Fibroblast of the aortic adventitia (primary cell): ENCODE data around the gene MESP2. TPM values are rescaled to one million over a fixed set of nuclear protein-coding genes. Genes with fewer than 3 reads are reported as not detected.

Experiments
- DNase-seq: peaks from one replicate; pipeline ENCODE4 v3.0.0-alpha.2; 2010; ENCODE audit warnings: low read depth
- H3K4me3 ChIP-seq: 2 replicates; pipeline ENCODE4 v1.5.1; 2011; ENCODE audit warnings: low read depth, mild to moderate bottlenecking, control low read depth, low read length, moderate library complexity
- CTCF ChIP-seq: IDR thresholded peaks from 2 replicates; pipeline ENCODE4 v1.5.1; 2011; ENCODE audit warnings: mild to moderate bottlenecking, low read length, control low read depth, inconsistent platforms; ENCODE audit not compliant: insufficient read depth
- total RNA-seq: library from RNA; depleted of rRNA; stranded (reverse); fragments of >200 nt; gene quantifications from 2 replicates; pipeline ENCODE4 v1.2.3, GENCODE V29; 2012; ENCODE audit warnings: low replicate concordance

Gene MESP2
- total RNA-seq, 1 donor, result 1.3 TPM

DNA sequence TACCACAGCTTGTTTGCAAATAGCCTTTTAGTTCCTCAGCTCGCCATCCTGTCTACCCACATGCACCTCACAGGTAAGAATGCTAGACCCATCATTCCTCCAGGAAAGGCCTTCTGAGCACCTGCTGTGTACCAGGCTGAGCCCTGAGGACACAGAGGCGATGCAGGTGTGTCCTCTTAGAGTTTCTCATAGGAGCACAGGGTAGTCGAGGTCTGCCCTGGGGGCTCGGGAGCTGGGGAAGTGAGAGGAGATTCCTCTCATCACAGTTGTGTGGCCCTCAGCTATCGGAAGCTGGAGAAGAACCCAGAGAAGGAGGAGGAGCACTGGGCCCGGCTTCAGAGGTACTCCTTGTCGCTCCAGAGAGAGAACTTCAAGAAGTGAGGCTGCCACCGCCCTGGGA lies 33.1 kb upstream of the MESP2 start:
- TF ChIP-seq CTCF, result no peak
- no peak for DNase-seq
- no peak overlapping the region for H3K4me3 ChIP-seq

- H3K4me3 ChIP-seq, result no peak overlapping the region
- DNase-seq, result no peak
- TF ChIP-seq CTCF, result no peak
Measured at GRCh38 chr15:89743594-89743993, 32.5 kb upstream of the MESP2 start.

DNA sequence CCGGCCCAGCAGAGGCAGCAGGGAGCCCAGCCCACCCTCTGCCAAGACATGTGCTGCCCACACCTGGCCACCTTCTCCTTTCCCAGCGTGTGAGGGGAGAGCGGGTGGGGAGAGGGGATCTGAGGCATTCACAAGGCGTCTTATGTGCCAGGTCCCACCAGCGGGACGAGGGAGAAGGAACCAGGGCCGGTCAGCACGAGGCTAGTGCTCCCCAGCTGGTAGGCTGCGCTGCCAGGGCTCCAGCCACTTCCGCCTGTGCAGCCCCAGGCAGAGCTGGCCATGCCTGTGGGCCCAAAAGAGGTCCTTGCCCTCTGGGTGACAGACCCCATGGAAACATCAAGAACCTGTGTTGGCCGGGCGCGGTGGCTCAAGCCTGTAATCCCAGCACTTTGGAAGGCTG lies 31.0 kb upstream of the MESP2 start:
- no peak for TF ChIP-seq CTCF
- H3K4me3 ChIP-seq, result no peak overlapping the region
- no peak for DNase-seq

GRCh38 chr15:89745768-89746167 lies 30.4 kb upstream of the MESP2 start:
- H3K4me3 ChIP-seq, result no peak overlapping the region
- DNase-seq, result no peak
- no peak for TF ChIP-seq CTCF

GRCh38 chr15:89746386-89746780 lies 29.7 kb upstream of the MESP2 start:
- H3K4me3 ChIP-seq, result no peak overlapping the region
- TF ChIP-seq CTCF, result no peak
- no peak for DNase-seq

DNA sequence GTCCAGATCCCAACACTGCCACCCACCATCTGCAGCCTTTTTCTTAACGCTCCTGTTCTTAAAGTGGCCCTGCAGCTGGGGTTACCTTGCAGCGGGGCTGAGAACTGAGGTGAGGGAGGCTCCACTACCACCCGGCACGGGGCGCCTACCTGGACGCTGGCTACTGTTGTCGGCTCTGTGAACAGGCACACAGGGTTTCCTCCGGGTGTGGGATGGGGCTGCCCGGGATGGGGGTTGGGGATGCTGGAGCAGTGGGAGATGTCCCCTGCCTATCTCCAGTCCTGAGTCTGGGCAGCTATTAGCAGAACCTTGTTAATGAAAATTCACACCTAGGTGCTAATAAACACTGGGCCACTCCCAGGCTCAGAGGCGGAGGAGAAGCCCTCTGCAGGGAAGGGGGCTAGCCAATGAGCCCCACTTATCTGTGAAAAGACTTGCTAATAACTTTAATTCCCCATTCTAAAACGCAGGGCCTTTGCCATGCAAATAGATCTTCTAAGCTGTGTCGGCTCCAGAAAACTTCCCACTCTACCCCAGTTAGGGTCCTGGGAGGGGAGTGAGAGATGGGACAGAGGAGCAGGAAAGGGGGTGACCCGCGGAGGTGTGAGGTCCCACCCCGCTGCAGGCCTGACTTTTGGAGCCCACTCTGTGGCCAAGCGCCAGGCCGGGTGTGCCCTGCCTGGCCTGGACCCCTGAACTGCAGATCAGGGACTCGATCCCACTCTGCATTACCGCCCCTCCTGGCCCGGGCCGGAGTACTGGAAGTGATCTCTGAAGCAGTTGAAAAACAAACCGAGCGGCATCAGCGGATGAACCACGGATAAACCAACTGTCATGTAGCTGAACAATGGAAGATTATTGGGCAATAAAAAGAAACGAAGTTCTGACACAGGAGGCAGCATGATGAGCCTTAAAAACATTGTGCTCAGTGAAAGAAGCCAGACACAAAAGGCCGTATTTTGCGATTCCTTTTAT lies 28.1 kb upstream of the MESP2 start:
- no peak overlapping the region for H3K4me3 ChIP-seq
- no peak for TF ChIP-seq CTCF
- DNase-seq, result no peak

GRCh38 chr15:89749054-89749453 lies 27.1 kb upstream of the MESP2 start:
- TF ChIP-seq CTCF, result no peak
- no peak overlapping the region for H3K4me3 ChIP-seq

More at GRCh38 chr15:89749054-89749453, 27.1 kb upstream of the MESP2 start:
- DNase-seq, result no peak
